AG04450 (cell line): ENCODE measurements around the gene HIKESHI. TPM values are rescaled to one million over a fixed set of nuclear protein-coding genes. Genes with fewer than 3 reads are reported as not detected.
A peak's percentile ranks its signal among the peaks of the same experiment; 100 is the strongest.

Source experiments
- CTCF ChIA-PET: fragments of 300-600, 350-600 bp; formaldehyde crosslinking; extraction: SDS; loops from one replicate; lab custom pipeline; 2022; ENCODE audit warnings: antibody characterized with exemption, inconsistent platforms; lab: Charles Lee
- POLR2A ChIA-PET: fragments of 350-600 bp; formaldehyde crosslinking; extraction: SDS; loops from one replicate; lab custom pipeline; 2021; ENCODE audit warnings: antibody characterized with exemption, inconsistent platforms; lab: Yijun Ruan, JAX
- DNase-seq: peaks from one replicate; pipeline ENCODE4 v3.0.0-alpha.2; 2011; ENCODE audit warnings: low read depth, low spot score
- H3K27ac ChIP-seq: one replicate; pipeline ENCODE4 v1.5.1; 2012; ENCODE audit warnings: low read depth, low read length, control low read depth
- H3K27me3 ChIP-seq: one replicate; pipeline ENCODE4 v1.6.0; 2012; ENCODE audit warnings: low read length; ENCODE audit not compliant: control insufficient read depth, insufficient read depth
- H3K4me3 ChIP-seq: 2 replicates; pipeline ENCODE4 v1.5.1; 2011; ENCODE audit warnings: mild to moderate bottlenecking, low read depth, low read length, control low read depth
- H3K9me3 ChIP-seq: 2 replicates; pipeline ENCODE4 v1.5.1; 2012; ENCODE audit warnings: low read length; ENCODE audit not compliant: control insufficient read depth, insufficient read depth
- CTCF ChIP-seq: IDR thresholded peaks from 2 replicates; pipeline ENCODE4 v1.5.1; 2011; ENCODE audit warnings: low read depth, low read length, control low read depth, inconsistent platforms
- polyA minus RNA-seq: library from RNA; depleted of rRNA, polyadenylated mRNA; stranded (reverse); fragments of >200 nt; gene quantifications from 2 replicates; pipeline ENCODE4 v1.2.3, GENCODE V29; 2011; rRNA and poly(A)+ RNA removed
- polyA plus RNA-seq: library from polyadenylated mRNA; depleted of rRNA; stranded (reverse); fragments of >200 nt; gene quantifications from 2 replicates; pipeline ENCODE4 v1.2.3, GENCODE V29; 2011; rRNA removed

The HIKESHI gene
- 120 and 129 TPM in 2 replicates for polyA plus RNA-seq
- polyA minus RNA-seq: 21.7 and 42.7 TPM in 2 replicates

- CTCF ChIA-PET: interaction anchor here (2.7 to 3.0 kb wide), 2 partner anchors 10 to 447 kb away, joined by 9 to 10 read pairs; partner anchors contain the start of gene CCDC83
- Histone ChIP-seq H3K27ac (no peak within 1 kb of the TSS), H3K27me3 (no peaks in the 10 kb centered on the region), H3K9me3 (no peaks in the 10 kb centered on the region), H3K4me3 (peak within 1 kb of the TSS; percentile 74)
- peak; percentile 93 for DNase-seq
- POLR2A ChIA-PET: interaction anchor here (0.8 to 1.1 kb wide), 2 partner anchors 12 to 617 kb away, joined by 3 read pairs; no protein-coding TSS in a partner anchor
- TF ChIP-seq CTCF: no peak
Observed at GRCh38 chr11:86302092-86302793, at the start of gene HIKESHI. Gene HIKESHI (plus strand): TSS chr11:86302240. CDS start chr11:86302449, 209 bp downstream.

- DNase-seq: no peak
- no peak for TF ChIP-seq CTCF
- H3K27ac ChIP-seq: no peak overlapping the region
- no peaks in the 10 kb centered on the region for H3K27me3 ChIP-seq
- no peaks in the 10 kb centered on the region for H3K9me3 ChIP-seq
- ChIA-PET POLR2A (no interaction called here), CTCF (no interaction called here)
- H3K4me3 ChIP-seq: no peak overlapping the region
Observed at GRCh38 chr11:86255896-86256295, 46.1 kb upstream of the HIKESHI start.

GRCh38 chr11:86256608-86257007 lies 45.4 kb upstream of the HIKESHI start:
- no peak for TF ChIP-seq CTCF
- no peak overlapping the region for H3K4me3 ChIP-seq
- POLR2A ChIA-PET: interaction anchor here (0.6 kb wide), 1 partner anchor 29 kb away, joined by 3 read pairs; no protein-coding TSS in a partner anchor
- DNase-seq: no peak
- no peaks in the 10 kb centered on the region for H3K9me3 ChIP-seq
- H3K27me3 ChIP-seq: no peaks in the 10 kb centered on the region
- CTCF ChIA-PET: no interaction called here
- H3K27ac ChIP-seq: no peak overlapping the region

- no peak overlapping the region for H3K27ac ChIP-seq
- no peaks in the 10 kb centered on the region for H3K9me3 ChIP-seq
- ChIA-PET POLR2A (no interaction called here), CTCF (interaction anchor here (0.9 kb wide), 1 partner anchor 9 kb away, joined by 13 read pairs; no protein-coding TSS in a partner anchor)
- no peak for TF ChIP-seq CTCF
- H3K27me3 ChIP-seq: no peaks in the 10 kb centered on the region
- DNase-seq: no peak
- no peak overlapping the region for H3K4me3 ChIP-seq
Observed at GRCh38 chr11:86257446-86257845, 44.6 kb upstream of the HIKESHI start.

GRCh38 chr11:86259730-86260129 lies 42.3 kb upstream of the HIKESHI start:
- TF ChIP-seq CTCF: no peak
- no peak for DNase-seq
- Histone ChIP-seq H3K9me3 (no peaks in the 10 kb centered on the region), H3K27me3 (no peaks in the 10 kb centered on the region), H3K27ac (no peak overlapping the region), H3K4me3 (no peak overlapping the region)
- ChIA-PET CTCF (interaction anchor here (1.1 to 1.5 kb wide), 2 partner anchors 218 to 405 kb away, joined by 5 read pairs; partner anchors contain the start of gene CCDC83), POLR2A (interaction anchor here (0.6 kb wide), 2 partner anchors 32 to 268 kb away, joined by 3 to 11 read pairs; no protein-coding TSS in a partner anchor)
